ENCODE measurements around the gene ITGA11. TPM values are rescaled to one million over a fixed set of nuclear protein-coding genes. Genes with fewer than 3 reads are reported as not detected.

Gene ITGA11
- total RNA-seq, 1 donor from 2014 or later = 193 TPM

- Mint-ChIP-seq H3K36me3 (ENCODE audit: low read depth, unreplicated experiment) (peaks cover 48% of the 10 kb centered on the region), H3K9me3 (ENCODE audit: unreplicated experiment) (no peaks in the 10 kb centered on the region), H3K4me3 (ENCODE audit: unreplicated experiment) (no peak overlapping the region), H3K4me1 (ENCODE audit: low read depth, unreplicated experiment) (peaks cover 18% of the 10 kb centered on the region), H3K27me3 (ENCODE audit: low read depth, unreplicated experiment) (no peaks in the 10 kb centered on the region), H3K27ac (ENCODE audit: unreplicated experiment) (no peak overlapping the region)
- Histone ChIP-seq H3K9ac (ENCODE audit: low read length) (no peak overlapping the region), H3K27me3 (ENCODE audit: insufficient read depth, low read length) (no peaks in the 10 kb centered on the region), H3K4me2 (ENCODE audit: low read length) (no peak overlapping the region), H3K9me3 (ENCODE audit: insufficient read depth, low read depth, low read length) (no peaks in the 10 kb centered on the region), H3K4me3 (ENCODE audit: insufficient read depth, low read depth, low read length) (no peak overlapping the region), H3K27ac (ENCODE audit: low read depth, low read length) (no peak overlapping the region), H3K36me3 (ENCODE audit: insufficient read depth, low read length) (peaks cover 6% of the 10 kb centered on the region), H4K20me1 (ENCODE audit: insufficient read depth, low read length) (peaks cover 30% of the 10 kb centered on the region), H3K79me2 (ENCODE audit: insufficient read depth, low read length) (peaks cover 18% of the 10 kb centered on the region), H2AFZ (ENCODE audit: low read depth, low read length) (no peak overlapping the region), H3K4me1 (ENCODE audit: insufficient read depth, low read length) (peaks cover 26% of the 10 kb centered on the region)
- FAIRE-seq = no peak
- no peak for TF ChIP-seq EZH2 (IDR thresholded peaks at IDR 0.05; ENCODE audit: insufficient read depth, low read length)
- no peak for TF ChIP-seq CTCF (IDR thresholded peaks at IDR 0.05; ENCODE audit: insufficient read depth, low read depth, low read length)
- DNase-seq (ENCODE audit: low read depth) = no peak
Measured at GRCh38 chr15:68371160-68371559, 60.8 kb downstream of the ITGA11 start.

- Histone ChIP-seq H3K27ac (ENCODE audit: low read depth, low read length) (no peak overlapping the region), H3K9ac (ENCODE audit: low read length) (no peak overlapping the region), H3K4me1 (ENCODE audit: insufficient read depth, low read length) (peaks cover 30% of the 10 kb centered on the region), H3K27me3 (ENCODE audit: insufficient read depth, low read length) (no peaks in the 10 kb centered on the region), H3K4me3 (ENCODE audit: insufficient read depth, low read depth, low read length) (no peak overlapping the region), H4K20me1 (ENCODE audit: insufficient read depth, low read length) (peaks cover 26% of the 10 kb centered on the region), H3K79me2 (ENCODE audit: insufficient read depth, low read length) (peaks cover 15% of the 10 kb centered on the region), H3K36me3 (ENCODE audit: insufficient read depth, low read length) (peaks cover 6% of the 10 kb centered on the region), H2AFZ (ENCODE audit: low read depth, low read length) (no peak overlapping the region), H3K4me2 (ENCODE audit: low read length) (no peak overlapping the region), H3K9me3 (ENCODE audit: insufficient read depth, low read depth, low read length) (no peaks in the 10 kb centered on the region)
- Mint-ChIP-seq H3K4me1 (ENCODE audit: low read depth, unreplicated experiment) (peaks cover 18% of the 10 kb centered on the region), H3K9me3 (ENCODE audit: unreplicated experiment) (no peaks in the 10 kb centered on the region), H3K27me3 (ENCODE audit: low read depth, unreplicated experiment) (no peaks in the 10 kb centered on the region), H3K27ac (ENCODE audit: unreplicated experiment) (no peak overlapping the region), H3K36me3 (ENCODE audit: low read depth, unreplicated experiment) (peaks cover 47% of the 10 kb centered on the region), H3K4me3 (ENCODE audit: unreplicated experiment) (no peak overlapping the region)
- TF ChIP-seq CTCF (IDR thresholded peaks at IDR 0.05; ENCODE audit: insufficient read depth, low read depth, low read length) = no peak
- DNase-seq (ENCODE audit: low read depth) (no peak), FAIRE-seq (no peak)
Measured at GRCh38 chr15:68370768-68371151, 61.2 kb downstream of the ITGA11 start.

DNA sequence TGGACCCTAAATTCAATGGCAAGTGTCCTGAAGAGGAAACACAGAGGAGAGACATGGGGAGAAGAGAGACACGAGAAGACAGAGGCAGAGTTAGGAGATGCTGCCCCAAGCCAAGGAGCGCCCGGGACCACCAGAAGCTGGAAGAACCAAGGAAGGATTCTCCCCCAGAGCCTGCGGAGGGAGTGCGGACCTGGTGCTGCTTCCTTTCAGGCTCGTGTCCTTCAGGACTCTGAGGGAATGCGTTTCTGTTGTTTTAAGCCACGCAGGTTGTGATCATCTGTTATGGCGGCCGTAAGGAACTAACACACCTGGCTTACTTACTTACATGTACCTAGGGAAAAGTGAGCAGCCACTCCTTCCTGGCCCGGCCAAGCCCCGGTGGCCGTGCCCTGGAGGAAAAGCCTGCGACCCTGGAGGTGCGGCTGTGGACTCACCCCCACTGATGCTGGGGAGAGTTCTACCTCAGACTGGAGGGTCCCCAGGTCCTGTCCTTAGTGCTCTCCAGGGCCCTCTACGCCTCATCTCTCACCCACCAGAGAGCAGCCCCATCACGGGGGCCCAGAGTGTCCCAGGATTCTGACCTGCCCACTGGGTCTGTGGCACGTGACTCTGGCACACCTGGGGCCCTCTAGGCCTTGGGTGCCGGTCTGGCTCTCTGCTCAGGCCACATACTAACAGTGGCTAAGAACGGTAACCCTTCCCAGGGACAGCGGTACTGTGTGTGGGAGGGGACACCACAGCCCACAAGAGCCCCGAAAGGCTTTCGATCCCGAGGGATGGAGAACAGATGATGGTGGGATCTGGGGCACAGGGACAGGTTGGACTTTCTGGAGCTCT, 61.8 kb downstream of the ITGA11 start:
- Mint-ChIP-seq H3K27me3 (ENCODE audit: low read depth, unreplicated experiment) (no peaks in the 10 kb centered on the region), H3K27ac (ENCODE audit: unreplicated experiment) (peak overlapping the region; percentile 41), H3K4me3 (ENCODE audit: unreplicated experiment) (no peak overlapping the region), H3K36me3 (ENCODE audit: low read depth, unreplicated experiment) (peaks cover 48% of the 10 kb centered on the region), H3K4me1 (ENCODE audit: low read depth, unreplicated experiment) (peaks cover 21% of the 10 kb centered on the region), H3K9me3 (ENCODE audit: unreplicated experiment) (no peaks in the 10 kb centered on the region)
- no peak overlapping the region for H3K4me3 ChIP-seq (ENCODE audit: insufficient read depth, low read depth, low read length)
- no peaks in the 10 kb centered on the region for H3K9me3 ChIP-seq (ENCODE audit: insufficient read depth, low read depth, low read length)
- H3K9ac ChIP-seq (ENCODE audit: low read length) = no peak overlapping the region
- no peaks in the 10 kb centered on the region for H3K27me3 ChIP-seq (ENCODE audit: insufficient read depth, low read length)
- peaks cover 36% of the 10 kb centered on the region for H3K4me1 ChIP-seq (ENCODE audit: insufficient read depth, low read length)
- peaks cover 6% of the 10 kb centered on the region for H3K36me3 ChIP-seq (ENCODE audit: insufficient read depth, low read length)
- DNase-seq (ENCODE audit: low read depth) = no peak
- peaks cover 21% of the 10 kb centered on the region for H4K20me1 ChIP-seq (ENCODE audit: insufficient read depth, low read length)
- peaks cover 9% of the 10 kb centered on the region for H3K79me2 ChIP-seq (ENCODE audit: insufficient read depth, low read length)
- no peak overlapping the region for H3K4me2 ChIP-seq (ENCODE audit: low read length)
- FAIRE-seq = no peak
- H3K27ac ChIP-seq (ENCODE audit: low read depth, low read length) = no peak overlapping the region
- H2AFZ ChIP-seq (ENCODE audit: low read depth, low read length) = no peak overlapping the region
- no peak for TF ChIP-seq EZH2 (IDR thresholded peaks at IDR 0.05; ENCODE audit: insufficient read depth, low read length)
